Measurements from ENCODE around the gene RAB5B.

The RAB5B gene

DNA sequence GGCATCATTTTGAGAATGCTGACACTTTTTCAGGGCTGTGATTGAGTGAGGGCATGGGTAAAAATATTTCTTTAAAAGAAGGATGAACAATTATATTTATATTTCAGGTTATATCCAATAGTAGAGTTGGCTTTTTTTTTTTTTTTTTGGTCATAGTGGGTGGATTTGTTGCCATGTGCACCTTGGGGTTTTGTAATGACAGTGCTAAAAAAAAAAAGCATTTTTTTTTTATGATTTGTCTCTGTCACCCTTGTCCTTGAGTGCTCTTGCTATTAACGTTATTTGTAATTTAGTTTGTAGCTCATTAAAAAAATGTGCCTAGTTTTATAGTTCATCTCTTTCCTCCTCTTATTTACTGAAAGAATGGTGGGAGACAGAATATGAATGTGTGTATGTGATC is 1.4 kb upstream of the RAB5B start:
- Histone ChIP-seq H3K36me3 (ENCODE audit: insufficient read depth, low read length) (no peaks in the 10 kb centered on the region), H2AFZ (ENCODE audit: low read length) (no peak overlapping the region), H3K4me3 (ENCODE audit: low read length, poor library complexity, severe bottlenecking) (peak overlapping the region; percentile 91), H3K27me3 (ENCODE audit: insufficient read depth, low read length, poor library complexity, severe bottlenecking) (no peaks in the 10 kb centered on the region), H3K9me3 (ENCODE audit: insufficient read depth, low read depth, low read length) (no peaks in the 10 kb centered on the region), H3K4me2 (ENCODE audit: low read depth, low read length, poor library complexity, severe bottlenecking) (peak overlapping the region; percentile 97), H3K79me2 (ENCODE audit: insufficient read depth, low read length) (peaks cover 67% of the 10 kb centered on the region), H3K9ac (ENCODE audit: low read depth, low read length, poor library complexity, severe bottlenecking) (peak overlapping the region; percentile 82), H3K4me1 (ENCODE audit: insufficient read depth, low read length, poor library complexity, severe bottlenecking) (peaks cover 37% of the 10 kb centered on the region), H3F3A (ENCODE audit: low read depth) (no peaks in the 10 kb centered on the region), H3K9me2 (replicated peaks; ENCODE audit: low read depth, low read length) (no peaks in the 10 kb centered on the region), H4K20me1 (ENCODE audit: insufficient read depth, low read length, poor library complexity, severe bottlenecking) (peaks cover 16% of the 10 kb centered on the region)
- TF ChIP-seq EZH2phosphoT487 (IDR thresholded peaks at IDR 0.05; ENCODE audit: borderline replicate concordance) (no peak), CTCF (conservative IDR thresholded peaks at IDR 0.05; ENCODE audit: low read length) (no peak)

- Histone ChIP-seq H3K9me3 (ENCODE audit: insufficient read depth, low read depth, low read length) (no peaks in the 10 kb centered on the region), H3K4me3 (ENCODE audit: low read length, poor library complexity, severe bottlenecking) (peak overlapping the region; percentile 91), H3F3A (ENCODE audit: low read depth) (no peaks in the 10 kb centered on the region), H3K4me1 (ENCODE audit: insufficient read depth, low read length, poor library complexity, severe bottlenecking) (peaks cover 36% of the 10 kb centered on the region), H3K9me2 (replicated peaks; ENCODE audit: low read depth, low read length) (no peaks in the 10 kb centered on the region), H3K9ac (ENCODE audit: low read depth, low read length, poor library complexity, severe bottlenecking) (peak overlapping the region; percentile 82), H3K4me2 (ENCODE audit: low read depth, low read length, poor library complexity, severe bottlenecking) (peak overlapping the region; percentile 97), H3K79me2 (ENCODE audit: insufficient read depth, low read length) (peaks cover 67% of the 10 kb centered on the region), H4K20me1 (ENCODE audit: insufficient read depth, low read length, poor library complexity, severe bottlenecking) (peaks cover 10% of the 10 kb centered on the region), H3K36me3 (ENCODE audit: insufficient read depth, low read length) (no peaks in the 10 kb centered on the region), H2AFZ (ENCODE audit: low read length) (peak overlapping the region; percentile 88), H3K27me3 (ENCODE audit: insufficient read depth, low read length, poor library complexity, severe bottlenecking) (no peaks in the 10 kb centered on the region)
- TF ChIP-seq EZH2phosphoT487 (IDR thresholded peaks at IDR 0.05; ENCODE audit: borderline replicate concordance) (no peak), CTCF (conservative IDR thresholded peaks at IDR 0.05; ENCODE audit: low read length) (no peak)
These were observed 823 bp upstream of the RAB5B start for GRCh38 chr12:55972911-55973598.

GRCh38 chr12:55974308-55974730 is 441 bp downstream of the RAB5B start:
- no peaks in the 10 kb centered on the region for H3K36me3 ChIP-seq (ENCODE audit: insufficient read depth, low read length)
- peaks cover 32% of the 10 kb centered on the region for H3K4me1 ChIP-seq (ENCODE audit: insufficient read depth, low read length, poor library complexity, severe bottlenecking)
- peak overlapping the region; percentile 85 for H3K4me2 ChIP-seq (ENCODE audit: low read depth, low read length, poor library complexity, severe bottlenecking)
- no peaks in the 10 kb centered on the region for H3F3A ChIP-seq (ENCODE audit: low read depth)
- H3K9me2 ChIP-seq (replicated peaks; ENCODE audit: low read depth, low read length) = no peaks in the 10 kb centered on the region
- H3K4me3 ChIP-seq (ENCODE audit: low read length, poor library complexity, severe bottlenecking) = peak overlapping the region; percentile 91
- peak overlapping the region; percentile 96 for H3K9ac ChIP-seq (ENCODE audit: low read depth, low read length, poor library complexity, severe bottlenecking)
- no peaks in the 10 kb centered on the region for H3K9me3 ChIP-seq (ENCODE audit: insufficient read depth, low read depth, low read length)
- peak overlapping the region; percentile 84 for H2AFZ ChIP-seq (ENCODE audit: low read length)
- H4K20me1 ChIP-seq (ENCODE audit: insufficient read depth, low read length, poor library complexity, severe bottlenecking) = peaks cover 9% of the 10 kb centered on the region
- H3K79me2 ChIP-seq (ENCODE audit: insufficient read depth, low read length) = peaks cover 62% of the 10 kb centered on the region
- TF ChIP-seq EZH2phosphoT487 (IDR thresholded peaks at IDR 0.05; ENCODE audit: borderline replicate concordance) (no peak), CTCF (conservative IDR thresholded peaks at IDR 0.05; ENCODE audit: low read length) (no peak)
- no peaks in the 10 kb centered on the region for H3K27me3 ChIP-seq (ENCODE audit: insufficient read depth, low read length, poor library complexity, severe bottlenecking)

All from Loucy (cell line).